GM13977 (cell line): ENCODE results near the gene ZFAND6.

Source experiments
- DNase-seq: peaks from one replicate; pipeline ENCODE4 v3.0.0; 2012; ENCODE audit warnings: low spot score
- in situ Hi-C: fragments of 300-500 bp; cut with MboI; formaldehyde crosslinking; loops from one replicate; pipeline ENCODE4 v1.12.0; 2022; ENCODE audit warnings: low sequenced_read_pairs, low pct_unique_long_range_greater_than_20kb, mixed read lengths, inconsistent platforms; ENCODE audit not compliant: unreplicated experiment
- TF ChIP-seq, protein P1 (sequence below): IDR thresholded peaks from 2 replicates; pipeline ENCODE4 v1.5.1; 2012; ENCODE audit warnings: mild to moderate bottlenecking, control low read depth; ENCODE audit not compliant: insufficient read depth; ENCODE audit errors: extremely low read depth, missing control alignments

ZFAND6 gene

DNA sequence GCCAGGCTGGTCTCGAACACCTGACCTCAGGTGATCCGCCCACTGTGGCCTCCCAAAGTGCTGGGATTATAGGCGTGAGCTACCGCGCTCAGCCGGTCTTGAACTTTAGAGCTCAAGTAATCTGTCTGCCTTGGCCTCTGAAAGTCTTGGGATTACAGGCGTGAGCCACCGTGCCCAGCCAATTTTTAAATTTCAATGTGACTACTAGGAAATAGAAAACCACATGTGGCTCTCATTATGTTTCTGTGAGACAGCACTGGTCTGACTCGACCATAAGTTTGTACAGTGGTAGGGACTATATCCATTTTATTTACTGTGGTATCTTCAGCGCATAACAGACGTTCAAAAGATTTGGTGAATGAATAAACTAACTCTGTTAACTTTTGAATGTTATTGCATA is 9.1 kb downstream of the ZFAND6 start:
- no peak for DNase-seq
- TF ChIP-seq, protein P1, sequence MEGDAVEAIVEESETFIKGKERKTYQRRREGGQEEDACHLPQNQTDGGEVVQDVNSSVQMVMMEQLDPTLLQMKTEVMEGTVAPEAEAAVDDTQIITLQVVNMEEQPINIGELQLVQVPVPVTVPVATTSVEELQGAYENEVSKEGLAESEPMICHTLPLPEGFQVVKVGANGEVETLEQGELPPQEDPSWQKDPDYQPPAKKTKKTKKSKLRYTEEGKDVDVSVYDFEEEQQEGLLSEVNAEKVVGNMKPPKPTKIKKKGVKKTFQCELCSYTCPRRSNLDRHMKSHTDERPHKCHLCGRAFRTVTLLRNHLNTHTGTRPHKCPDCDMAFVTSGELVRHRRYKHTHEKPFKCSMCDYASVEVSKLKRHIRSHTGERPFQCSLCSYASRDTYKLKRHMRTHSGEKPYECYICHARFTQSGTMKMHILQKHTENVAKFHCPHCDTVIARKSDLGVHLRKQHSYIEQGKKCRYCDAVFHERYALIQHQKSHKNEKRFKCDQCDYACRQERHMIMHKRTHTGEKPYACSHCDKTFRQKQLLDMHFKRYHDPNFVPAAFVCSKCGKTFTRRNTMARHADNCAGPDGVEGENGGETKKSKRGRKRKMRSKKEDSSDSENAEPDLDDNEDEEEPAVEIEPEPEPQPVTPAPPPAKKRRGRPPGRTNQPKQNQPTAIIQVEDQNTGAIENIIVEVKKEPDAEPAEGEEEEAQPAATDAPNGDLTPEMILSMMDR, result no peak
- in situ Hi-C loops, result no loop called here

DNA sequence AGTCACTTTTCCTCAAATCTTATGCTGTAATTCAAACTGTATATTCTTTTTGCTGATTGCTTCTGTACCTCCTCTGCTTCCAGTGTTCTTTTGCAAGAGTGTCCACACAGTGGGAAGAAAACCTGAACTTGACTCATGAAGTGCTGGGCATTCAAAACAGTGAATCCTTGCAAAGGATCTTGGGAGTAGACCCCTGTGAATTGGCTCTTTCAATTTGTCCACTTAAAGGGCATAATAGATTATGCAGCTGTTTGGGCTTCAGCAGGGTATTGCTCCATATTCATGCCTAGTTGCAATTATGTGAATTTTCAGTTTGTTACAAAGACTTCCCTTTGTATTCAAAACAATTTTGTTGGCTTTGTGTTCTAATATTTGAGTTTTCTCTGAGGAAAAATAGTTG is 11.4 kb downstream of the ZFAND6 start:
- in situ Hi-C loops, result no loop called here
- DNase-seq, result no peak
- TF ChIP-seq, protein P1, result no peak

DNA sequence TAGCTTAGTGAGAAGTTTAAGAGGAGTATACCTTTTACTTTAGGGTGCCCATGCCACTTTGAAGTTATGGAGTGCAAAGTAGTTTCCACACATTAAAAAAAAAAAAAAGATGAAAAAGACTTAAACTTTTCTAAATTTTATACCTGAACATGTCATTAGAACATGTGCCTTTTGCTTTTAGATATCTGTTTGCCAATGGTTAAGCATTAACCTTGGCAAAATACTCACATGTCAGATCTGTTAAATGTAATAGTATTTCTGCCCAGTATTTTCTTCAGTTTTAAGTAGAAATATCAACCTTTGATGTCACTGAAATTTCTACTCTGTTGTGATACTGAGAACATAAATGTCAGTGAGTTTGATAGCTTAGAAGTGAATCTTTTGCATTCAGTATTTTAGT is 12.2 kb downstream of the ZFAND6 start:
- TF ChIP-seq, protein P1, result no peak
- in situ Hi-C loops, result no loop called here
- no peak for DNase-seq

DNA sequence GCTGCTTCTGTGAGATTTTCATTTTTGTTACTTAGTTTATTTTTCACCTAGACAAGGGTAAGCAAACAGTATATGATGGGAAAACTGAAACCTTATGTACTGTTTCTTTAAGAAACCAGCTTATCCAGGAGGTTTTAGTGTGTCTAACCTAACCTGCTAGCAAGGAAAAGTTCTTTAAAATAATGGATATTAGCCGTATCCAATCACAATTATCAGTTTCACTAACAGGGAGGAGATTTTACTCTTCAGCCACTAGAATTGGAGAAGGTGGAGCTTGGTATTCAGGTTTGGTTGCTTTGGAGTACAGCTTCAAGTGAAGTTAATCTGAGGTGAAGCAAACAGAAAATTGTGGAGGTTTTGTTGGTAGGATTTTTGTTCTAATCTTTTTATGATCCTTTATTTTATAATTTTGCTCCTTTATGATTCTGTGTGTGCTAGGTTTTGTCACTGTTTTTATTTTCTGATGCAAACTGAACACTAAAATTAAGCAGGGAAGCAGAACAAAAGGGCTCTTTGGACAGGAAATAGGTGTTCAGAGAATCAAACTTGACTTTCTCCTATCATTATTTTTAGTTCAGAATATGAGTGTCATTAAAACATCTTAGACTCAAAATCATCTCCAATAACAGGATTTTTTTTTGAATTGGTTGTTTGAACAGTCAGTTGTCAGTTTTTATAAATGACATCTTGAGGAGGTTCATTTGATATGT is 13.0 kb downstream of the ZFAND6 start:
- DNase-seq, result peak; percentile 42
- in situ Hi-C loops, result no loop called here
- TF ChIP-seq, protein P1, result no peak

DNA sequence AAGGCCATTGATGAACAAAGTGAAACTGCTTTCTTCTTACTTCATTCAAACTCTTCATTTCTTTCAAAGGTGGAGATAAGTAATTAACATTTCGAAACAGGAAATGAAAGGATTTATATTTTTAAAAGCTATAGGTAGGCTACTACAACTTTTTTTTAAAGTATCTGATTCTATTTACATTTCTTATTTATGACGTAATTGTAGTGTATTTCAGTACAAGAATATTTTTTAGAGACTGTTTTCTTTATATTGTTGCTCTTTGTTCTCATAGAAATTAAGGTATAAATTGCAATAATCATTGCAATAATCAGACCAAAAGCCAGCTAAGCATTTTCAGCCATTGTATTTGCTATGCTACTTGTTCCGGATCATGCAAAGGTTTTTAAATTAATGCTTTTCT is 13.7 kb downstream of the ZFAND6 start:
- DNase-seq, result no peak
- TF ChIP-seq, protein P1, result no peak
- in situ Hi-C loops, result no loop called here

DNA sequence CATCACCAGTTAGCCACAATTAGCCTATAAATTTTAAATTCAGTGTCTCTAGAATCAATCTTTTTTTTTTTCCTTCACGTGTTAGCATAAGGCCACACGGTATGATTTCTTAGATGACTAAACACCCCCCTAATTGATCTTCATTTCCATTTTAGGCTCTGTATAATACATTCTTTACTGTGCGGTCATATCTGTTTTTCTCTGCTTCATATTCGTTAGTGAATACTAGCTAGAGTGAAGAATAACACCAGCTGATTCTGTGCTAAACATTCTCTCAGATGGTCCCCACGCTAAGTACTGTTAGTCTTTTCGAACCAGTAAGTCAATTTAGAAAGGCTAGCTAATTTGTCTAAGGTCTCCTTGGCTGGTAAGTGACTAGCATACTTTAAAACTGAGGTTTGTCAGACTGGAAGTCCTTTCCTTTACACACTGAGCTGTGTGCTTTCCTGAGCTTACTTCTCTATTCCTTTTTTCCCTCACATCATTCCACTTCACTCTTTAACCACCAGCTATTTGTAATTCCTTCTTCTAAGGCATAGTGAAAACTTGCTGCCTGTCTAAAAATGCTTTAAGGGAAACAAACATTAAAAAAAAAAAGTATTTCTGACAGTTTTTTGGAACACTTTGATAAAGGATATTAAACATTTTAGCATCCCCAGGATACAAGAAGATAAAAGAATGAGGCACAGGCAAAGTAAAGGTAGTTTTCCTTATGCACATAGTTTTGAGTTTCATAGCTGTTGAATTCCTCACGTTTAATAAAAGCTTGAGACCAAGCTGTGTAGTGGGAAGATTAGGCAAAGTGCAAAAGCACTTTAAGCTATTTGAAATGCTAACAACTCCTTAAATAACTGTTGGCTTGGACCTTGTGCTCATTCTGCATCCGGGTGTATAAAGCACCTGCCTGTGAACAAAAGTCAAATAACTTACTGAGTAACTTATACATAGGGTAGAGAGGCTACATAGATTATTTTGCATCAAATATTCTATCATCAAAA is 17.1 kb downstream of the ZFAND6 start:
- in situ Hi-C loops, result no loop called here
- TF ChIP-seq, protein P1, result no peak

More for the DNA sequence above, 17.1 kb downstream of the ZFAND6 start:
- no peak for DNase-seq
